ENCODE measurements around the gene HGS.
"Not testable (repeated sequence)": the region's sequence is repeated elsewhere in the genome, so short reads cannot be mapped to it uniquely, and the experiment has no call there.

HGS gene

GRCh38 chr17:81733507-81734404 is 49.9 kb downstream of the HGS start:
- H3K4me3 ChIP-seq (ENCODE audit: low read length) = no peak overlapping the region
- DNase-seq (ENCODE audit: low read depth) = peak; percentile 60
- peak; percentile 78 for TF ChIP-seq CTCF (conservative IDR thresholded peaks at IDR 0.05; ENCODE audit: low read length)

DNA sequence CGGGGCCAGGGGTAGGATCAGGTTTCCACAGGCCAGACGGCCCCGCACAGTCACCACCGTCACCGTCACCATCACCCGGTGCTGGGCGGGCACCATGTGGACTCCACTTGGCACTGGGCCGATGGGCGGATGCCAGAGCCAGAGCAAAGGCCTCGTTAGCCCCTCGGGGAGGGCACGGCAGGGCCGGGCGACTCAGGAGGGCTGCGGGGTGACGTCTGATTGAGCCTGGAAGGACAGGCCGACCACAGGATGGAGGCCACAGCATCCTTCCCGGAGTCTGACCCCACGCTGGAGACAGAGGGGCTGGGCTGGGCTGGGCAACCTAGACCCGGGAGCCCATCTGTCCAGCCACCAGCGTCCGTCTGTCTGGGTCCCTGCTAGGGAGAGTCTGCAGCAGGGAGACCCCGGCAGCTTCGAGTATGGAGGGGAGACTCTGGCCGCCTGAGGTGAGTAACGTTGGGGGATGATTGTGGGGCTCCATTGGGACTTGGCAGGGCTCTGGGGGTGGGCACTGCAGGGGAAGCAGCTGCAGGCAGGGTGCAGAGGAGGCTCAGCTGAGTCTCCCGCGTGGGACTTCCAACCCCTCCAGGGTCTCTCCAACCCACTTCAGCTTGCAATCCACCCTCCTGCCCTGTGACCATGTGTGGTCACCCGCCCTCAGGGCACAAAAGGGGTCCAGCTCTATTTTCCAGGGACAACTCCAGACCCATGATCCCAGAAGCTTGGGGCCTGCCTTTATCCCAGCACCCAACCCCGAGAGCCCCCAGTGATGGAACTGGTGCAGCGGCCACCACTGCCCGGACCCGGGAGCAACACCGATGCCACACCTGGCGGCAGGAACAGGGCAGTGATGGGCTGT is 50.8 kb downstream of the HGS start:
- no peak overlapping the region for H3K4me3 ChIP-seq (ENCODE audit: low read length)
- TF ChIP-seq CTCF (conservative IDR thresholded peaks at IDR 0.05; ENCODE audit: low read length) = no peak
- DNase-seq (ENCODE audit: low read depth) = no peak

- peak; percentile 48 for DNase-seq (ENCODE audit: low read depth)
These were observed 51.7 kb downstream of the HGS start for GRCh38 chr17:81735264-81736102.

DNA sequence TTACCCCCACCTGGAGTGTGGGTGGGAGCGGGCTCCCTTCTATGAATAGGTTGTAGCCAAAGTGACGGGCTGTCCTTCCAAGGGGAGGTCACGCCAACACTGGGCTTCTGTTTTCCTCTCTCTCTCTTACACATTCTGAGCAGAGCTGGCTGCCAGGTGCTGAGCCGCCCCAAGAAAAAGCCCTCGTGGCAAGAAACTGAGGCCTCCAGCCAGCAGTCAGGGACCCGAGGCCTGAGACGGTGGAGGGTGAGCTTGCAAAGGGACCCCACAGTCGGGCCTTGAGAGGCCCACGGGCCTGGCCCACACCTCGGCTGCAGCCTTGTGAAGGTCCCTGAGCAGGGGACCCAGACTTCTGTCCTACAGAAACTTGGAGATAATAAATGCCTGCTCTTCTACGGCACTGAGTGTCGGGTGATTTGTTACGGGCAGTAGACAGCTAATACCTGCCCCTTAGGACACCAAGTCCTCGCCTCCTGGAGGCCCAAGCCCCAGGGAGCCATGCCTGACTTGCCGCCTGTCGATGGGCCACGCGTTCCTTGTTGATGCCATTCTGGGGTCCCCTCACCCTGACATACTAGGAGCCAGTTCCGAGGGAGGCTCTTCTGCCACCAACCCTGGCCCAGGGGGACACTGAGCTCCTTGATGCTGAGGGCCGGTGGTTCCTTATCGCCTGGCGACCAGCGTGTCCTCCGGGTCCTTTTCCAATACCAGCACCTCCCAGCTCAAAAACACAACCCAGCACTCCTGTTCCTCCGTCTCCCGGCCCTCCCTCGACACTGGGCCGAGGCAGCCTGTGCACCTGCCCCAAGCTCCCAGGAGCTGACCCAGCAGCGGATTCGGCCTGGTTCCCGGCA is 54.4 kb downstream of the HGS start:
- TF ChIP-seq CTCF (conservative IDR thresholded peaks at IDR 0.05; ENCODE audit: low read length) = no peak
- DNase-seq (ENCODE audit: low read depth) = no peak

More at GRCh38 chr17:81735264-81736102, 51.7 kb downstream of the HGS start:
- no peak for TF ChIP-seq CTCF (conservative IDR thresholded peaks at IDR 0.05; ENCODE audit: low read length)
- no peak overlapping the region for H3K4me3 ChIP-seq (ENCODE audit: low read length)

GRCh38 chr17:81738801-81739393 is 55.1 kb downstream of the HGS start:
- TF ChIP-seq CTCF (conservative IDR thresholded peaks at IDR 0.05; ENCODE audit: low read length) = no peak
- DNase-seq (ENCODE audit: low read depth) = no peak

More for the DNA sequence above, 54.4 kb downstream of the HGS start:
- no peak overlapping the region for H3K4me3 ChIP-seq (ENCODE audit: low read length)

DNA sequence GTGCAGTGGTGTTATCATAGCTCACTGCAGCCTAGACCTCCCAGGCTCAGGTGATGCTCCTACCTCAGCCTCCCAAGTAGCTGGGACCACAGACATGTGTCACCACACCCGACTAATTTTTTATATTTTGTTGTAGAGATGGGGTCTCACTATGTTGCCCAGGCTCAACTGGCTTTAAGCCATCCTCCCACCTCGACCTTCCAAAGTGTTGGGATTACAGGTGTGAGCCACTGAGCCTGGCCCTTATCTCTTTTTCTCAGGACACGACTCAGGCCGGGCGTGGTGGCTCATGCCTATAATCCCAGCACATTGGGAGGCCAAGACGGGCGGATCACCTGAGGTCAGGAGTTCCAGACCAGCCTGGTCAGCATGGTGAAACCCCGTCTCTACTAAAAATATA is 55.8 kb downstream of the HGS start:
- not testable (repeated sequence) for DNase-seq (ENCODE audit: low read depth); H3K4me3 ChIP-seq (ENCODE audit: low read length)

More at GRCh38 chr17:81738801-81739393, 55.1 kb downstream of the HGS start:
- no peak overlapping the region for H3K4me3 ChIP-seq (ENCODE audit: low read length)
